ENCODE data around the gene PSEN1. TPM values are rescaled to one million over a fixed set of nuclear protein-coding genes. Genes with fewer than 3 reads are reported as not detected.

Gene PSEN1
- total and polyA plus RNA-seq, 2 of the 8 experiments (the other 6 are each of a cell fraction or from before 2014, with no cell fraction given) = 10.1 to 38.7 TPM

GRCh38 chr14:73238424-73238852 is 102.1 kb downstream of the PSEN1 start:
- no peak overlapping the region for H2AFZ ChIP-seq (ENCODE audit: low read length)
- DNase-seq (ENCODE audit: low read depth in 1 of 2, low spot score in 2 of 2) (no peak), FAIRE-seq (no peak)
- H3K9ac ChIP-seq (replicated peaks in 1 of 4; ENCODE audit: extremely low read depth in 1 of 4, low read depth in 3 of 4, low read length in 3 of 4) = peak overlapping the region in 1 of 4 experiments; percentile 58; a peak in 2 of 7 replicates
- ChIA-PET POLR2A (ENCODE audit: partially characterized antibody) (interaction anchor here (0.8 to 1.7 kb wide), 3 partner anchors 17 to 51 kb away, joined by 3 to 6 read pairs (median 3); no protein-coding TSS in a partner anchor), CTCF (ENCODE audit: partially characterized antibody) (interaction anchor here (1.0 to 1.1 kb wide), 2 partner anchors 14 to 65 kb away, joined by 3 read pairs; no protein-coding TSS in a partner anchor)
- no peak overlapping the region for H4K5ac ChIP-seq (ENCODE audit: insufficient read length, low read depth, low read length)
- no peak overlapping the region for H2BK15ac ChIP-seq (ENCODE audit: low read length)
- peak overlapping the region; percentile 89 to 96 for H3K4me2 ChIP-seq (ENCODE audit: insufficient read depth in 1 of 2, low read depth in 2 of 2, low read length in 2 of 2)
- H3K9me3 ChIP-seq (ENCODE audit: insufficient read depth in 2 of 2, low read depth in 1 of 2, low read length in 1 of 2) = no peaks in the 10 kb centered on the region
- peaks cover 3 to 48% (median 32%) of the 10 kb centered on the region in 4 experiments for H3K4me1 ChIP-seq (replicated peaks in 1 of 4; ENCODE audit: control insufficient read depth in 3 of 4, insufficient read depth in 4 of 4, low read length in 3 of 4)
- H3K23ac ChIP-seq (ENCODE audit: insufficient read length) = no peak overlapping the region
- WGBS, 2 experiments (ENCODE audit: extremely low coverage in 1 of 2, insufficient coverage in 1 of 2, insufficient read length in 1 of 2, insufficient replicate concordance in 2 of 2, low coverage in 1 of 2, low lambda C conversion rate in 2 of 2, missing lambda C conversion rate in 1 of 2) = 21% methylated on average over 10 of the region's 10 CpGs; no CpG with 5 or more reads in 1 of the 2 experiments
- H3K4ac ChIP-seq (replicated peaks; ENCODE audit: insufficient read length, low read depth, low read length) = no peak overlapping the region
- H3K27me3 ChIP-seq (replicated peaks in 1 of 4; ENCODE audit: control insufficient read depth in 3 of 4, extremely low read depth in 1 of 4, insufficient read depth in 3 of 4, low read length in 3 of 4) = peaks cover 6 to 29% (median 20%) of the 10 kb centered on the region in 4 experiments
- H3K79me1 ChIP-seq (ENCODE audit: low read depth, low read length) = peaks cover 5% of the 10 kb centered on the region
- peaks cover 22% of the 10 kb centered on the region for H3K23me2 ChIP-seq (ENCODE audit: low read depth, low read length)
- TF ChIP-seq BACH1 (IDR thresholded peaks at IDR 0.05; ENCODE audit: low read length) = no peak
- TF ChIP-seq CTBP2 (IDR thresholded peaks at IDR 0.05; ENCODE audit: borderline replicate concordance, insufficient read depth, insufficient read length, low read length) = no peak
- TF ChIP-seq TEAD4 (IDR thresholded peaks at IDR 0.05; ENCODE audit: low read depth, low read length) = 0 out of 2 replicates have a peak, but pooled peaks have one; percentile 22
- TF ChIP-seq EZH2 (IDR thresholded peaks at IDR 0.05; ENCODE audit: low read depth, low read length, severe bottlenecking) = peak; percentile 21
- TF ChIP-seq ASH2L (IDR thresholded peaks at IDR 0.05; ENCODE audit: low read length) = no peak
- no peak for TF ChIP-seq YY1 (IDR thresholded peaks at IDR 0.05; ENCODE audit: low read depth, low read length)
- TF ChIP-seq TBP (IDR thresholded peaks at IDR 0.05; ENCODE audit: low read depth, low read length) = no peak
- TF ChIP-seq HDAC6 (IDR thresholded peaks at IDR 0.05; ENCODE audit: low read depth, low read length) = no peak
- no peak for TF ChIP-seq MAX (IDR thresholded peaks at IDR 0.05)
- no peak for TF ChIP-seq RXRA (IDR thresholded peaks at IDR 0.05; ENCODE audit: insufficient read depth, low read depth, low read length)
- no peak overlapping the region for H2BK5ac ChIP-seq (ENCODE audit: low read depth, low read length)
- no peak overlapping the region for H3K27ac ChIP-seq (ENCODE audit: low read depth, low read length)
- peak overlapping the region; percentile 72; the same call in 1 of the 2 replicates for H3K18ac ChIP-seq (ENCODE audit: extremely low read depth, low read length)
- no peak overlapping the region for H2AK5ac ChIP-seq (ENCODE audit: low read depth, low read length)
- no peak overlapping the region for H2BK120ac ChIP-seq (replicated peaks; ENCODE audit: low read depth, low read length)
- H3K79me2 ChIP-seq (ENCODE audit: control insufficient read depth in 1 of 2, insufficient read depth in 2 of 2, low read length in 2 of 2) = peaks cover 0 to 11% of the 10 kb centered on the region in 2 experiments; a peak in 2 of 4 replicates
- no peak overlapping the region for H4K91ac ChIP-seq (replicated peaks; ENCODE audit: insufficient read length, low read length)
- H4K8ac ChIP-seq (ENCODE audit: extremely low read depth, insufficient read depth, low read length) = no peak overlapping the region
- H2BK12ac ChIP-seq (ENCODE audit: low read depth, low read length) = no peak overlapping the region
- no peak overlapping the region for H2BK20ac ChIP-seq (ENCODE audit: low read length)
- H3K36me3 ChIP-seq (ENCODE audit: control insufficient read depth in 2 of 4, insufficient read depth in 4 of 4, low read length in 3 of 4) = 0 out of 8 replicates have a peak, but pooled peaks cover 0 to 3% (median 0%) of the 10 kb centered on the region in 4 experiments
- H3K4me3 ChIP-seq (ENCODE audit: extremely low read depth in 1 of 4, insufficient read depth in 2 of 4, low read depth in 3 of 4, low read length in 4 of 4) = peak overlapping the region; percentile 55 to 62 (median 60)
- no peak overlapping the region for H3K14ac ChIP-seq (ENCODE audit: insufficient read length)
- peaks cover 3 to 4% of the 10 kb centered on the region in 2 experiments for H4K20me1 ChIP-seq (replicated peaks in 1 of 2; ENCODE audit: control insufficient read depth in 1 of 2, insufficient read depth in 2 of 2, low read length in 2 of 2)
- H3K56ac ChIP-seq (replicated peaks; ENCODE audit: insufficient read length, low read depth, low read length) = no peak overlapping the region

Data from H1 (cell line).